ENCODE data around the gene KLHL20. TPM values are rescaled to one million over a fixed set of nuclear protein-coding genes. Genes with fewer than 3 reads are reported as not detected.
"Not testable (repeated sequence)": the region's sequence is repeated elsewhere in the genome, so short reads cannot be mapped to it uniquely, and the experiment has no call there.

Gene KLHL20
- total RNA-seq, 2 donors from 2014 or later: 14.3 to 15.8 TPM

DNA sequence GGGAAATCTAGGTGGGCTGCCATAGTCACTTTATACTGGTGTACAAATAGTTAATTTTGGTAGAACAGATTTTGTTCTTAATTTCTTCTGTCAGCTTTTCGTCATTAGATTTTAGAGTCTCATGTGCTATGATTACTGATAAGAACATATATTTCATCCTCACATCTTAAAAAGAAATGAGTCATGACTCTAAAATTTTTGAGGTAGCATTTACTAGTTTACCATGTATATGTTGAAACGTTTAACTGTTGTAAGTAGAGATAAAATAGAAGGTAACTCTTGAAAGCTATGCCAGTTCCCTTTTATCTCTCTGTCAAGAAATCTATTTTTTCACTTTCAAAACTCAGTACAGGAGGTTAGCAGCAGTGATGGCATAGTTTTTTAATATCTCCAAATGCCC lies 53.4 kb downstream of the KLHL20 start:
- no peak overlapping the region for H3K27ac ChIP-seq
- DNase-seq (no peak), ATAC-seq (no peak)
- no peaks in the 10 kb centered on the region for H3K9me3 ChIP-seq
- peaks cover 0 to 2% of the 10 kb centered on the region in 2 donors for H3K36me3 ChIP-seq (replicated peaks in 1 of 2; ENCODE audit: insufficient read depth in 1 of 2, low read depth in 2 of 2)
- no peaks in the 10 kb centered on the region for H3K4me1 ChIP-seq
- H3K27me3 ChIP-seq: no peaks in the 10 kb centered on the region
- no peak overlapping the region for H3K4me3 ChIP-seq
- TF ChIP-seq, protein P1, sequence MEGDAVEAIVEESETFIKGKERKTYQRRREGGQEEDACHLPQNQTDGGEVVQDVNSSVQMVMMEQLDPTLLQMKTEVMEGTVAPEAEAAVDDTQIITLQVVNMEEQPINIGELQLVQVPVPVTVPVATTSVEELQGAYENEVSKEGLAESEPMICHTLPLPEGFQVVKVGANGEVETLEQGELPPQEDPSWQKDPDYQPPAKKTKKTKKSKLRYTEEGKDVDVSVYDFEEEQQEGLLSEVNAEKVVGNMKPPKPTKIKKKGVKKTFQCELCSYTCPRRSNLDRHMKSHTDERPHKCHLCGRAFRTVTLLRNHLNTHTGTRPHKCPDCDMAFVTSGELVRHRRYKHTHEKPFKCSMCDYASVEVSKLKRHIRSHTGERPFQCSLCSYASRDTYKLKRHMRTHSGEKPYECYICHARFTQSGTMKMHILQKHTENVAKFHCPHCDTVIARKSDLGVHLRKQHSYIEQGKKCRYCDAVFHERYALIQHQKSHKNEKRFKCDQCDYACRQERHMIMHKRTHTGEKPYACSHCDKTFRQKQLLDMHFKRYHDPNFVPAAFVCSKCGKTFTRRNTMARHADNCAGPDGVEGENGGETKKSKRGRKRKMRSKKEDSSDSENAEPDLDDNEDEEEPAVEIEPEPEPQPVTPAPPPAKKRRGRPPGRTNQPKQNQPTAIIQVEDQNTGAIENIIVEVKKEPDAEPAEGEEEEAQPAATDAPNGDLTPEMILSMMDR (IDR thresholded peaks at IDR 0.05): no peak
- TF ChIP-seq POLR2A (IDR thresholded peaks at IDR 0.05): no peak
- intact Hi-C loops (cut with DNase I): no loop called here
- 61 to 70% methylated on average over 2 of the region's 2 CpGs for WGBS, 2 donors

GRCh38 chr1:173768827-173769226 lies 54.0 kb downstream of the KLHL20 start:
- intact Hi-C loops (cut with DNase I): no loop called here
- H3K36me3 ChIP-seq (replicated peaks in 1 of 2; ENCODE audit: insufficient read depth in 1 of 2, low read depth in 2 of 2): peaks cover 0 to 2% of the 10 kb centered on the region in 2 donors
- no peak for TF ChIP-seq POLR2A (IDR thresholded peaks at IDR 0.05)
- TF ChIP-seq, protein P1 (IDR thresholded peaks at IDR 0.05): no peak
- 92 to 94% methylated on average over 3 of the region's 3 CpGs for WGBS, 2 donors
- no peaks in the 10 kb centered on the region for H3K4me1 ChIP-seq
- no peak overlapping the region for H3K27ac ChIP-seq
- H3K27me3 ChIP-seq: no peaks in the 10 kb centered on the region
- H3K9me3 ChIP-seq: no peaks in the 10 kb centered on the region
- DNase-seq (no peak), ATAC-seq (no peak)
- H3K4me3 ChIP-seq: no peak overlapping the region

DNA sequence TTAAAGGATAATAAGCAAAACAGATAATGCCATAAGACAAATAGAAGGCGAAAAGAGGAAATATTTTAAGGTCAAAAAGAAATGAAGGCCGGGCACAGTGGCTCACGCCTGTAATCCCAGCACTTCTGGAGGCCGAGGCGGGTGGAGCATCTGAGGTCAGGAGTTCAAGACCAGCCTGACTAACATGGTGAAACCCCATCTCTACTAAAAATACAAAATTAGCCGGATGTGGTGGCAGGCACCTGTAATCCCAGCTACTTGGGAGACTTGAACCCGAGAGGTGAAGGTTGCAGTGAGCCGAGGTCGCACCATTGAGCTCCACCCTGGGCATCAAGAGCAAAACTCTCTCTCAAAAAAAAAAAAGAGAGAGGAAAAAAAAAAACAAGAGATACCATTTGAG lies 55.5 kb downstream of the KLHL20 start:
- H3K9me3 ChIP-seq; DNase-seq; intact Hi-C loops (cut with DNase I); H3K4me1 ChIP-seq; H3K4me3 ChIP-seq; H3K27me3 ChIP-seq; H3K36me3 ChIP-seq (replicated peaks in 1 of 2; ENCODE audit: insufficient read depth in 1 of 2, low read depth in 2 of 2); ATAC-seq; H3K27ac ChIP-seq: not testable (repeated sequence)
- WGBS, 2 donors: 90 to 93% methylated on average over 9 of the region's 9 CpGs

- Histone ChIP-seq H3K36me3 (replicated peaks in 1 of 2; ENCODE audit: insufficient read depth in 1 of 2, low read depth in 2 of 2) (peaks cover 6 to 11% of the 10 kb centered on the region in 2 donors), H3K27me3 (no peaks in the 10 kb centered on the region), H3K9me3 (peaks cover 0 to 5% (median 0%) of the 10 kb centered on the region in 3 donors), H3K27ac (no peak overlapping the region), H3K4me3 (no peak overlapping the region), H3K4me1 (no peaks in the 10 kb centered on the region)
- intact Hi-C loops (cut with DNase I): no loop called here
- WGBS, 2 donors: 77 to 100% methylated on average over 1 of the region's 1 CpG
- DNase-seq (no peak), ATAC-seq (no peak)
- TF ChIP-seq, protein P1 (IDR thresholded peaks at IDR 0.05): no peak
- no peak for TF ChIP-seq POLR2A (IDR thresholded peaks at IDR 0.05)
Measured at GRCh38 chr1:173771560-173771959, 56.8 kb downstream of the KLHL20 start.

- DNase-seq (no peak), ATAC-seq (no peak)
- no peaks in the 10 kb centered on the region for H3K4me1 ChIP-seq
- intact Hi-C loops (cut with DNase I): no loop called here
- no peak overlapping the region for H3K4me3 ChIP-seq
- TF ChIP-seq, protein P1 (IDR thresholded peaks at IDR 0.05): no peak
- no peak for TF ChIP-seq POLR2A (IDR thresholded peaks at IDR 0.05)
- H3K9me3 ChIP-seq: peaks cover 0 to 5% (median 0%) of the 10 kb centered on the region in 3 donors
- H3K36me3 ChIP-seq (replicated peaks in 1 of 2; ENCODE audit: insufficient read depth in 1 of 2, low read depth in 2 of 2): peaks cover 6 to 16% of the 10 kb centered on the region in 2 donors
- H3K27ac ChIP-seq: no peak overlapping the region
- no peaks in the 10 kb centered on the region for H3K27me3 ChIP-seq
- 76 to 85% methylated on average over 5 of the region's 5 CpGs for WGBS, 2 donors
Measured at GRCh38 chr1:173775578-173776226, 60.9 kb downstream of the KLHL20 start.

Data from body of pancreas (tissue), 4 donors.